Measurements from ENCODE around the gene KCNMB4.

The KCNMB4 gene

GRCh38 chr12:70463997-70464396 is 97.9 kb downstream of the KCNMB4 start:
- in situ Hi-C loops (cut with HindIII; ENCODE audit: low pct_unique_long_range_greater_than_20kb, low sequenced_read_pairs), result no loop called here
- DNase-seq (ENCODE audit: low read depth in 1 of 2, low spot score in 1 of 2), result no peak
- TF ChIP-seq JUND (IDR thresholded peaks at IDR 0.05; ENCODE audit: low read depth), result no peak

GRCh38 chr12:70466753-70467152 is 100.7 kb downstream of the KCNMB4 start:
- in situ Hi-C loops (cut with HindIII; ENCODE audit: low pct_unique_long_range_greater_than_20kb, low sequenced_read_pairs), result no loop called here
- TF ChIP-seq JUND (IDR thresholded peaks at IDR 0.05; ENCODE audit: low read depth), result no peak
- no peak for DNase-seq (ENCODE audit: low read depth in 1 of 2, low spot score in 1 of 2)

GRCh38 chr12:70467476-70467875 is 101.4 kb downstream of the KCNMB4 start:
- DNase-seq (ENCODE audit: low read depth in 1 of 2, low spot score in 1 of 2), result no peak
- TF ChIP-seq JUND (IDR thresholded peaks at IDR 0.05; ENCODE audit: low read depth), result no peak
- in situ Hi-C loops (cut with HindIII; ENCODE audit: low pct_unique_long_range_greater_than_20kb, low sequenced_read_pairs), result no loop called here

- in situ Hi-C loops (cut with HindIII; ENCODE audit: low pct_unique_long_range_greater_than_20kb, low sequenced_read_pairs), result no loop called here
- DNase-seq (ENCODE audit: low read depth in 1 of 2, low spot score in 1 of 2), result no peak
- TF ChIP-seq JUND (IDR thresholded peaks at IDR 0.05; ENCODE audit: low read depth), result no peak
Observed at GRCh38 chr12:70467918-70468733, 102.0 kb downstream of the KCNMB4 start.

- DNase-seq (ENCODE audit: low read depth in 1 of 2, low spot score in 1 of 2), result no peak
- in situ Hi-C loops (cut with HindIII; ENCODE audit: low pct_unique_long_range_greater_than_20kb, low sequenced_read_pairs), result no loop called here
- no peak for TF ChIP-seq JUND (IDR thresholded peaks at IDR 0.05; ENCODE audit: low read depth)
Observed at GRCh38 chr12:70468741-70469140, 102.7 kb downstream of the KCNMB4 start.

- in situ Hi-C loops (cut with HindIII; ENCODE audit: low pct_unique_long_range_greater_than_20kb, low sequenced_read_pairs), result no loop called here
- TF ChIP-seq JUND (IDR thresholded peaks at IDR 0.05; ENCODE audit: low read depth), result no peak
- DNase-seq (ENCODE audit: low read depth in 1 of 2, low spot score in 1 of 2), result no peak
Observed at GRCh38 chr12:70469221-70469820, 103.2 kb downstream of the KCNMB4 start.

- DNase-seq (ENCODE audit: low read depth in 1 of 2, low spot score in 1 of 2), result no peak
- in situ Hi-C loops (cut with HindIII; ENCODE audit: low pct_unique_long_range_greater_than_20kb, low sequenced_read_pairs), result no loop called here
- no peak for TF ChIP-seq JUND (IDR thresholded peaks at IDR 0.05; ENCODE audit: low read depth)
Observed at GRCh38 chr12:70482764-70483163, 116.7 kb downstream of the KCNMB4 start.

All from T47D (cell line).